HepG2 (cell line): ENCODE measurements around the gene IKZF4. TPM values are rescaled to one million over a fixed set of nuclear protein-coding genes. Genes with fewer than 3 reads are reported as not detected.

Source experiments
- EED ChIP-seq: sonication (generic); formaldehyde crosslinking; IDR thresholded peaks from 2 replicates; pipeline ENCODE4 v1.5.0; 2020; ENCODE audit warnings: mild to moderate bottlenecking, missing genetic modification reagents
- FOXA3 ChIP-seq: IDR thresholded peaks from 2 replicates; pipeline ENCODE4 v1.6.1; 2016; ENCODE audit warnings: missing genetic modification reagents, missing compliant biosample characterization
- HDAC1 ChIP-seq: sonication (generic); formaldehyde crosslinking; IDR thresholded peaks from 2 replicates; pipeline ENCODE4 v1.5.1; 2020; ENCODE audit warnings: mild to moderate bottlenecking, missing genetic modification reagents
- HIVEP1 ChIP-seq: sonication (generic); formaldehyde crosslinking; IDR thresholded peaks from 2 replicates; pipeline ENCODE4 v1.4.0; 2020; ENCODE audit warnings: mild to moderate bottlenecking, missing genetic modification reagents
- NR2C2 ChIP-seq: sonication (generic); formaldehyde crosslinking; IDR thresholded peaks from 2 replicates; pipeline ENCODE4 v1.4.0; 2020; ENCODE audit warnings: missing genetic modification reagents, mild to moderate bottlenecking, moderate library complexity, borderline replicate concordance
- RFXAP ChIP-seq: sonication (generic); formaldehyde crosslinking; IDR thresholded peaks from 2 replicates; pipeline ENCODE4 v1.4.0; 2020; ENCODE audit warnings: missing genetic modification reagents, borderline replicate concordance
- SRY ChIP-seq: sonication (generic); formaldehyde crosslinking; IDR thresholded peaks from 2 replicates; pipeline ENCODE4 v1.8.0; 2022; ENCODE audit warnings: mild to moderate bottlenecking, missing genetic modification reagents
- YY1 ChIP-seq: IDR thresholded peaks from 2 replicates; pipeline ENCODE4 v1.6.1; 2011; ENCODE audit warnings: low read length, low read depth, moderate library complexity, mild to moderate bottlenecking; ENCODE audit not compliant: insufficient read depth, insufficient replicate concordance
- ZKSCAN1 ChIP-seq: fragments of 150-350 bp; IDR thresholded peaks from 2 replicates; pipeline ENCODE4 v1.6.1; 2014; ENCODE audit warnings: low read length
- ZNF484 ChIP-seq: sonication (generic); formaldehyde crosslinking; IDR thresholded peaks from 2 replicates; pipeline ENCODE4 v1.5.1; 2020; ENCODE audit warnings: mild to moderate bottlenecking, low read depth, missing genetic modification reagents, borderline replicate concordance
- polyA plus RNA-seq, 8 experiments: library from polyadenylated mRNA; depleted of rRNA in 3 of 8; stranded (reverse) in 7 of 8; unstranded in 1 of 8; fragments of >200 nt; fragmentation: Illumina TruSeq in 4 of 8; extraction: Trizol in 4 of 8; gene quantifications; 2 replicates each; pipeline versions ENCODE4 v1.2.1 to v1.2.3, GENCODE V29; 2011 to 2016; ENCODE audit warnings: low read depth in 4 of 8, missing spikeins in 1 of 8, mixed read lengths in 1 of 8; ENCODE audit not compliant: insufficient read depth in 1 of 8
- total RNA-seq, 5 experiments: library from RNA; depleted of rRNA; stranded (reverse); fragments of >200 nt; fragmentation: Illumina TruSeq; extraction: Trizol; gene quantifications; 2 replicates each; pipeline ENCODE4 v1.2.3, GENCODE V29; 2016; ENCODE audit warnings: low read depth in 1 of 5
- TF ChIP-seq, protein P1 (sequence below): sonication (generic); formaldehyde crosslinking; IDR thresholded peaks from 2 replicates; pipeline ENCODE4 v1.4.0; 2020; ENCODE audit warnings: mild to moderate bottlenecking, low read depth, missing genetic modification reagents
- TF ChIP-seq, protein P2 (sequence below): sonication (generic); formaldehyde crosslinking; IDR thresholded peaks from 2 replicates; pipeline ENCODE4 v1.4.0; 2020; ENCODE audit warnings: missing genetic modification reagents
- TF ChIP-seq, protein P3 (sequence below): sonication (generic); formaldehyde crosslinking; IDR thresholded peaks from 2 replicates; pipeline ENCODE4 v1.4.0; 2020; ENCODE audit warnings: mild to moderate bottlenecking, missing genetic modification reagents
- TF ChIP-seq, protein P4 (sequence below): sonication (generic); formaldehyde crosslinking; IDR thresholded peaks from 2 replicates; pipeline ENCODE4 v1.4.0; 2020; ENCODE audit warnings: mild to moderate bottlenecking, missing genetic modification reagents

Gene IKZF4
- total and polyA plus RNA-seq, 2 of the 13 experiments (the other 11 are each of a cell fraction or from before 2014, with no cell fraction given) = 0.58 to 2.2 TPM

DNA sequence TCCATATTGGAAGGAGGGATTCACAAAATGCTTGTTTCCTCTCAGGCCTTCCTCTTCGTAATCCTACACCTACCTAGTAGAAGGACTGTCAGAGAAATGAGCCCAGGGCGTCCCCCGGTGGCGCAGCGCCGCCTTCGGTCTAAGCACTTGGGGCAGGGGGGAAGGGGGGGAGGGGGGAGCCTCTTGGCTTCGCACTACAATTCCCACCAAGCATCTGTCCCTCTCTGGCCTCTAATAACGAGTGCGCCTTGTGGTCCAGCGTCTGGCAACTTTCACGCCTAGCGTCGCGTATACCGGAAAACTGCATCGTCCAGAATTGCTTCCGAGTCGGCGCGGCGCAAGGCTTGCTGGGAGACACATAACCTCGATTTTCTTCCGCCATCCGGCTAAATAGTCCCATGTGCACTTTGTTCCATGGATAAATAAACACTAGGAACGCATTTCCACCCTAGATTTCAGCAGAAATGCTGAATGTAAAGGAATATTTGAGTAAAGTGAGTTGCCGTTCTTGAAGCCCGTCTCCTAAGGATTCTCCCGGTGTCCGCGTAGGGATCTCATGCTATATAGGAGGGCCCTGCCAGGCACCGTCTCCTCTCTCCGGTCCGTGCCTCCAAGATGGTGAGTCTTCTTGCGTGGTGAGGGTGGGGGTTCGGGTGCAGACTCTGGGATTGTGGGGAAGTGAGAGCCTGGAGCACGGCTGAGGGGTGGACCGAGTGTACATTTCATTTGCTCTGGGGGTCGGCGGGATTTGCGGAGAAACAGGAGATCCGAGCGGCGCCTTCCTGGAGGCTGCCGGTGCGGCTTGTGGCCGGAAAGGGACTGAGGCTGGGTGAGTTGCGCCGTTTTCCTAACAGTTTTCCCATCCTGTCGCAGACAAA lies 20.9 kb downstream of the IKZF4 start, which contains the start of gene RPS26 (continued):
- peak; percentile 63 for TF ChIP-seq YY1
- TF ChIP-seq, protein P1, sequence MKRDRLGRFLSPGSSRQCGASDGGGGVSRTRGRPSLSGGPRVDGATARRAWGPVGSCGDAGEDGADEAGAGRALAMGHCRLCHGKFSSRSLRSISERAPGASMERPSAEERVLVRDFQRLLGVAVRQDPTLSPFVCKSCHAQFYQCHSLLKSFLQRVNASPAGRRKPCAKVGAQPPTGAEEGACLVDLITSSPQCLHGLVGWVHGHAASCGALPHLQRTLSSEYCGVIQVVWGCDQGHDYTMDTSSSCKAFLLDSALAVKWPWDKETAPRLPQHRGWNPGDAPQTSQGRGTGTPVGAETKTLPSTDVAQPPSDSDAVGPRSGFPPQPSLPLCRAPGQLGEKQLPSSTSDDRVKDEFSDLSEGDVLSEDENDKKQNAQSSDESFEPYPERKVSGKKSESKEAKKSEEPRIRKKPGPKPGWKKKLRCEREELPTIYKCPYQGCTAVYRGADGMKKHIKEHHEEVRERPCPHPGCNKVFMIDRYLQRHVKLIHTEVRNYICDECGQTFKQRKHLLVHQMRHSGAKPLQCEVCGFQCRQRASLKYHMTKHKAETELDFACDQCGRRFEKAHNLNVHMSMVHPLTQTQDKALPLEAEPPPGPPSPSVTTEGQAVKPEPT (CRISPR knock-in tag) = peak; percentile 70; the same call in 1 of the 2 replicates
- TF ChIP-seq SRY (CRISPR knock-in tag) = peak; percentile 89
- TF ChIP-seq ZKSCAN1 = no peak; the same call in 1 of the 2 replicates
- TF ChIP-seq RFXAP (CRISPR knock-in tag) = peak; percentile 75; the same call in 1 of the 2 replicates
- TF ChIP-seq HDAC1 (CRISPR knock-in tag) = peak; percentile 90
- TF ChIP-seq, protein P2, sequence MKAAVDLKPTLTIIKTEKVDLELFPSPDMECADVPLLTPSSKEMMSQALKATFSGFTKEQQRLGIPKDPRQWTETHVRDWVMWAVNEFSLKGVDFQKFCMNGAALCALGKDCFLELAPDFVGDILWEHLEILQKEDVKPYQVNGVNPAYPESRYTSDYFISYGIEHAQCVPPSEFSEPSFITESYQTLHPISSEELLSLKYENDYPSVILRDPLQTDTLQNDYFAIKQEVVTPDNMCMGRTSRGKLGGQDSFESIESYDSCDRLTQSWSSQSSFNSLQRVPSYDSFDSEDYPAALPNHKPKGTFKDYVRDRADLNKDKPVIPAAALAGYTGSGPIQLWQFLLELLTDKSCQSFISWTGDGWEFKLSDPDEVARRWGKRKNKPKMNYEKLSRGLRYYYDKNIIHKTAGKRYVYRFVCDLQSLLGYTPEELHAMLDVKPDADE (CRISPR knock-in tag) = peak; percentile 83; the same call in 1 of the 2 replicates
- peak; percentile 77 for TF ChIP-seq HIVEP1 (CRISPR knock-in tag)
- TF ChIP-seq NR2C2 (CRISPR knock-in tag) = peak; percentile 99
- TF ChIP-seq, protein P3, sequence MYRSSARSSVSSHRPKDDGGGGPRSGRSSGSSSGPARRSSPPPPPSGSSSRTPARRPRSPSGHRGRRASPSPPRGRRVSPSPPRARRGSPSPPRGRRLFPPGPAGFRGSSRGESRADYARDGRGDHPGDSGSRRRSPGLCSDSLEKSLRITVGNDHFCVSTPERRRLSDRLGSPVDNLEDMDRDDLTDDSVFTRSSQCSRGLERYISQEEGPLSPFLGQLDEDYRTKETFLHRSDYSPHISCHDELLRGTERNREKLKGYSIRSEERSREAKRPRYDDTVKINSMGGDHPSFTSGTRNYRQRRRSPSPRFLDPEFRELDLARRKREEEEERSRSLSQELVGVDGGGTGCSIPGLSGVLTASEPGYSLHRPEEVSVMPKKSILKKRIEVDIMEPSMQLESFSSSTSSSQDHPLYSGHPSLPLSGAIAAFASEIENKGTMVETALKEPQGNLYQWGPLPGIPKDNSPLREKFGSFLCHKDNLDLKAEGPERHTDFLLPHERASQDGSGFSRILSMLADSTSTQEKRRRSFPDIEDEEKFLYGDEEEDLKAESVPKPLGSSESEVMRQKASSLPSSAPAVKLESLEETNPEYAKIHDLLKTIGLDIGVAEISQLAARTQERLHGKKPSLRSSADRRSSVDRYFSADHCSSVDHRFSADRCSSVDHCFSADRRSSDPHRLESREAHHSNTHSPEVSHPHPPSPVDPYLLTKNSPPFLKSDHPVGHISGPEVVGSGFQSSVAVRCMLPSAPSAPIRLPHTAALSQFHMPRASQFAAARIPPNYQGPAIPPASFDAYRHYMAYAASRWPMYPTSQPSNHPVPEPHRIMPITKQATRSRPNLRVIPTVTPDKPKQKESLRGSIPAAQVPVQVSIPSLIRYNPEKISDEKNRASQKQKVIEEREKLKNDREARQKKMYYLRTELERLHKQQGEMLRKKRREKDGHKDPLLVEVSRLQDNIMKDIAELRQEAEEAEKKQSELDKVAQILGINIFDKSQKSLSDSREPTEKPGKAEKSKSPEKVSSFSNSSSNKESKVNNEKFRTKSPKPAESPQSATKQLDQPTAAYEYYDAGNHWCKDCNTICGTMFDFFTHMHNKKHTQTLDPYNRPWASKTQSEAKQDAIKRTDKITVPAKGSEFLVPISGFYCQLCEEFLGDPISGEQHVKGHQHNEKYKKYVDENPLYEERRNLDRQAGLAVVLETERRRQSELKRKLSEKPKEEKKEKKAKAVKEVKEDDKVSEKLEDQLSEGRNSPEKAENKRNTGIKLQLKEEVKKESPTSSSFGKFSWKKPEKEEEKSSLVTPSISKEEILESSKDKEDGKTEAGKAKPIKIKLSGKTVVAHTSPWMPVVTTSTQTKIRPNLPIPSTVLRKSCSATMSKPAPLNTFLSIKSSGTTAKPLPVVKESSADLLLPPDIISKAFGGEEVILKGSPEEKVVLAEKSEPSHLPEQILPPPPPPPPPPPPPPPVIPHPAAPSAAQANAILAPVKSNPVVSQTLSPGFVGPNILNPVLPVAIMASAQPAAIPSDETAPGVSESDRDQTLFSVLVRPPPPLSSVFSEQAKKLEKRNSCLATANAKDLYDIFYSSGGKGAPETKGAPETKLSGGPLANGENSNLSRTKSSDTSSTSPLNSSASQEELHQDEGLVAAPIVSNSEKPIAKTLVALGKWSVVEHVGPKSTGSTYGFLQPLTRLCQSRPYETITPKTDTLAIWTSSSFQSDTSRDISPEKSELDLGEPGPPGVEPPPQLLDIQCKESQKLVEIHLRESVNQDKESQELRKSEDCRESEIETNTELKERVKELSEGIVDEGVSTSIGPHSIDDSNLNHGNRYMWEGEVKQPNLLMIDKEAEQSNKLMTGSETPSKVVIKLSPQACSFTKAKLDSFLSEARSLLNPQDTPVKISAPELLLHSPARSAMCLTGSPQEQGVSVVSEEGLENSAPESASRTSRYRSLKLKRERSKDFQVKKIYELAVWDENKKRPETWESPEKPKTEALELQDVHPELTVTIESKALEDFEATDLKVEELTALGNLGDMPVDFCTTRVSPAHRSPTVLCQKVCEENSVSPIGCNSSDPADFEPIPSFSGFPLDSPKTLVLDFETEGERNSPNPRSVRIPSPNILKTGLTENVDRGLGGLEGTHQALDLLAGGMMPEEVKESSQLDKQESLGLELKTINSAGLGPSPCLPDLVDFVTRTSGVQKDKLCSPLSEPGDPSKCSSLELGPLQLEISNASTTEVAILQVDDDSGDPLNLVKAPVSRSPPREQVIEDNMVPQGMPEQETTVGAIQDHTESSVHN = no peak
- TF ChIP-seq, protein P4, sequence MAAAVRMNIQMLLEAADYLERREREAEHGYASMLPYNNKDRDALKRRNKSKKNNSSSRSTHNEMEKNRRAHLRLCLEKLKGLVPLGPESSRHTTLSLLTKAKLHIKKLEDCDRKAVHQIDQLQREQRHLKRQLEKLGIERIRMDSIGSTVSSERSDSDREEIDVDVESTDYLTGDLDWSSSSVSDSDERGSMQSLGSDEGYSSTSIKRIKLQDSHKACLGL (CRISPR knock-in tag) = 0 out of 2 replicates have a peak, but pooled peaks have one; percentile 76
- TF ChIP-seq FOXA3 (CRISPR knock-in tag) = peak; percentile 11; the same call in 1 of the 2 replicates
- TF ChIP-seq ZNF484 (CRISPR knock-in tag) = no peak
- peak; percentile 94 for TF ChIP-seq EED (CRISPR knock-in tag)
